CD8-positive, alpha-beta T cell (primary cell): Measurements from ENCODE around the gene CERK. TPM values are rescaled to one million over a fixed set of nuclear protein-coding genes. Genes with fewer than 3 reads are reported as not detected.

Experiments
- total RNA-seq, 46 experiments: library from RNA in 2 of 46; stranded (reverse) in 2 of 46; gene quantifications; one replicate each; pipeline ENCODE4 v1.2.3 and lab custom pipeline; 2021 to 2026

The CERK gene
- total RNA-seq, 2 experiments from 2014 or later: 93.5 to 95.0 TPM

Other genes with a start within 250 kb of the CERK start
- 1 to 10 TPM in 1 of 2 experiments, under 1 TPM in 1; 0.92 to 1.0 TPM for gene CELSR1, start 200.6 kb downstream of the CERK start, total RNA-seq
- 1 to 10 TPM; 8.4 to 8.7 TPM for gene GRAMD4, start 117.9 kb downstream of the CERK start, total RNA-seq
- gene TBC1D22A, start 24.4 kb upstream of the CERK start, total RNA-seq: 10 to 100 TPM; 21.8 to 27.4 TPM